PC-9 (cell line): ENCODE data around the gene CFAP161.

Experiments used
- CTCF ChIP-seq: fragments of 200-600 bp; sonication (generic); conservative IDR thresholded peaks from 2 replicates; pipeline ENCODE4 v1.6.1; 2017; ENCODE audit warnings: mixed run types, antibody characterized with exemption, mild to moderate bottlenecking, moderate library complexity
- EZH2 ChIP-seq: fragments of 200-600 bp; sonication (generic); IDR thresholded peaks from 2 replicates; pipeline ENCODE4 v1.8.0; 2017; ENCODE audit warnings: antibody characterized with exemption, low read depth

GRCh38 chr15:81161160-81161673 lies 27.1 kb downstream of the CFAP161 start:
- TF ChIP-seq CTCF (no peak), EZH2 (no peak)
